GM18505 (cell line): Measurements from ENCODE around the gene ZFP36L2.

Experiments
- ATAC-seq: cut with Tn5 transposase; IDR thresholded peaks from one replicate; pipeline ENCODE4 v1.9.1; 2021; ENCODE audit not compliant: unreplicated experiment
- POLR2A ChIP-seq: IDR thresholded peaks from 4 replicates; pipeline ENCODE4 v1.6.1; 2011; ENCODE audit warnings: borderline replicate concordance; ENCODE audit not compliant: insufficient read depth, insufficient read length; ENCODE audit errors: extremely low read depth

The ZFP36L2 gene

DNA sequence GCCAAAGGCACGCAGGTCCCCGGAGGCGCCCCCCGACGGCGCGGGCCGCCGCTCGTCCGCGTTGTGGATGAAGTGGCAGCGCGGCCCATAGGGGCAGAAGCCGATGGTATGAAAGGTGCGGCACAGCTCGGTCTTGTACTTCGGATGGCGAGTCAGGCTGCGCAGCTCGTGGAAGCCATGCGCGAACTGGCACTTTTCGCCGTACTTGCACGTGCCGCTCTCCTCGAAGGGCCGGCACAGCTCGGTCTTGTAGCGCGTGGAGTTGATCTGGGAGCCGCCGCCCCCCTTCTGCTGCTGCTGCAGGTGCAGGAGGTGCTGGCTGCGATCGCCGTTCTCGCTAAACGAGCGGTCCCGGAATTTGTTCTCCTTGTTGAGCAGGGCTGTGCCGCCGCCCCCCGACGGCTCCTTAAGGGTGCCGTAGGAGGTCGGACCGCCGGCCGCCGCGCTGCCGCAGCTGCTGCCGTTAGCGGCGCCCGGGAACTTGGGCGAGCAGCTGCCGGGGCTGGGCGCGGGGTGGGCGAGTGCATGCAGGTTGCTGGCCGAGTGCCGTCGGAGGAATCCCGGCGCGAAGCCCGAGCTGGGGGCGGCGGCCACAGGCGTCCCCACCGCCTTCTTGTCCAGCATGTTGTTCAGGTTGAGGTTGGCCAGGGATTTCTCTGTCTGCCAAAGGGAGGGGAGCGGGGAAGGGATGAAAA lies 1.2 kb downstream of the ZFP36L2 start:
- peak; percentile 56 for TF ChIP-seq POLR2A
- ATAC-seq: no peak

DNA sequence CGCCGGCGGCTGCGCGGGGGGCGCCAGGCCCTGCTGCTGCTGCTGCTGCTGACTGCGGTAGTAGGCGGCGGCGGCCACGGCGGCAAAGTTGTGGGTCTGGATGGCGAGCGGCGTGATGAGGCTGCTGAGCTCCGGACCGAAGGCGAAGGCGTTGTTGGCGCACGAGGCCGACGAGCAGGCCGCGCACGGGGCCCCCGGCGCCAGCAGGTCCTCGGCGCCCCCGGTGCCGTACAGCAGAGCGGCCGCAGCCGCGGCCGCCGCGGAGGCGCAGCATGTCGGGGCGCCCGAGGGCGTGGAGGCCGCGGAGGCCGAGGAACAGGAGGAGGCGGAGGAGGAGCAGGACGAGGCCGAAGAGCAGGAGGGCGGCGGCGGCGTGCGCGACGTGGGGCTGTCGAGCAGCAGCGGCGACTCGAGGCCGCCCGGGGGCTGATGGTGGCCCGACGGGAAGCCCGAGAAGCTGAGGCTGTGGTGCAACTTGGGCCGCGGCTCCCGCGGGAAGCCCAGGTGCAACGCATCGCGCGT lies 1.8 kb downstream of the ZFP36L2 start:
- TF ChIP-seq POLR2A: no peak
- ATAC-seq: no peak

DNA sequence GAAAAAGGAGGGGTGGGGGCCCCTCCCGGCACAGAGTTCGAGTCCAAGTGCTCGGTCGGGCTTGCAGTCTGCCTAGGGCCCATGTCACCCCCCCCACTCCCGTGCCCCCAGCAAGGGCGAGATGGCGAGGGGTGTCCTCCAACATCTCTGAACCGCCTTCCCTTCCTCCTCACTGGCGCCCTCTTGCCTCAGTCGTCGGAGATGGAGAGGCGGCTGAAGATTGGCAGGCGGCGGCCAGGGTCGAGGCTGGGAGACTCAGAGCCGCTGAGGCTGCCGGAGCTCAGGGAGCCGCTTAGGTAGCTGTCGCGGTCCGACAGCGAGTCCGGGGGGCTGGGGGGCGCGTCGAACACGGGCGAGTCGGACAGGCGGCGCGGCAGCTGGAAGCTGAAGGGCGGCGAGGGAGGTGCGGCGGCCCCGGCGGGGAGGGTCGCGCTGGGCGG lies 2.3 kb downstream of the ZFP36L2 start:
- no peak for ATAC-seq
- TF ChIP-seq POLR2A: peak; percentile 37

DNA sequence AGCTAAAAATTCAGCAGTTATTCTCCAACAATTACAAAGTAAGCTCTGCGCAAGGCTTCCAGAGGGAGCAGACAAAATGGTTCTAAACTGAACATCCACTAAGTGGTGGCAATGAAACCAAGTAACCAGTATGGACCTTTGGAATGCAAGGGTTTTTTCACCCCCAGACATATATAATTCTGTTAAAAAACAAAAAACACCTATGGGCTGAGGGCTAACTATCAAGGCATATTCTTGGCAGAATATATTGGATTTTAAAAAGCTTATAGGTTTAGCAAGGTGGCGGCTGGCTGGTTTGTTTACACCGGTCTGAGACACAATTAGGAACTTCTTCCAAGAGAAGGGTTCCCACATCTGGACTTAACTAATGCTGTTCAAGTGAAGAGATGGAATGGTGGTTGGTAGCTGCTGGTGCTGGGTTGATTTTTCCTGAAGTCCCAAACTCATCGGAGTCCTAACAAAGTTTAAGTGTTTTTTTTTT lies 2.8 kb downstream of the ZFP36L2 start:
- TF ChIP-seq POLR2A: no peak
- no peak for ATAC-seq

- TF ChIP-seq POLR2A: no peak
- ATAC-seq: no peak
Measured at GRCh38 chr2:43222475-43223309, 3.7 kb downstream of the ZFP36L2 start.

- no peak for ATAC-seq
- TF ChIP-seq POLR2A: peak; percentile 61
Measured at GRCh38 chr2:43221763-43222474, 4.5 kb downstream of the ZFP36L2 start.

- ATAC-seq: no peak
Measured at GRCh38 chr2:43221124-43221762, 5.2 kb downstream of the ZFP36L2 start.

DNA sequence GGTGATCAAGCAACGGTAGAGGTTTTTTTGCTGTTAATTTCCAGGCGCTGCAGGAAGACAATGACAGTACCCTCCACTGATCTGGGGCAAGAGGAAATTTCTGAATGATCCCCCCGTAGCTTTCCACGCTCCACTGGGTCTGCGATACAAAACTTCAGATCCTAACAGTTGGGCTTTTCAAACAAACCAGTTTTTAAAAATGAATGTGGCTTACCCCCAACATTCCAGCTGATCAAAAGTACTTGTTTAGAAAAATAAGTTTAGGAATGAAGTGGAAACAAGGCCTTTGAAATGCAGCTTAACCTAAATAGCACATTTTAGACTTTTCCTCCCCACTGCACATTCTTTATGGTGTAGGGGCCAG lies 5.7 kb downstream of the ZFP36L2 start:
- TF ChIP-seq POLR2A: no peak
- ATAC-seq: no peak

More at GRCh38 chr2:43221124-43221762, 5.2 kb downstream of the ZFP36L2 start:
- peak; percentile 31 for TF ChIP-seq POLR2A

DNA sequence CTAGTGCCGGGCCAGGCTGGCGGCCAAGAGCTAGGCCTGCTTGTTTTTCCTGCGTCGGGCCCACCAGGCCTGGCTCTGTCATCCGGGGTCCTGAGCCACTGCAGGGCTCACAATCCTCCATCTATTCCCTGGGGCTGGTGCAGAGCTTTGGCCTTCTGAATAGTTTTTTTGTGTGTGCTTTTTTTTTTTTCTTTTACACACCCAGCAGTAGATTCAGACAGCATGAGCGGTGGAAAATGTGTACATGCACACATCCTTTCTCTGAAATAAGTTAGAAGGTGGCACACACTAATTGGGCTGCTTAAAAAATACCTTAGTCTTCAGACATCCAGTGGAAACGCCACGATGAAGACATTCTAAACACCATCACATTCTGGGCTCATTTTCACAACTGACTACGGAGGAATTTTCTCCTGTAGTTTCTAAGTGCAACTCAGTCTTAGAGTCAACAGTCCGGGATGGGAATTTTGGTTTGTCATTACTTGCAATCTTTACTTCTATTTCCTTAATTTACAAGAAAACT lies 6.1 kb downstream of the ZFP36L2 start:
- no peak for ATAC-seq
- TF ChIP-seq POLR2A: no peak

DNA sequence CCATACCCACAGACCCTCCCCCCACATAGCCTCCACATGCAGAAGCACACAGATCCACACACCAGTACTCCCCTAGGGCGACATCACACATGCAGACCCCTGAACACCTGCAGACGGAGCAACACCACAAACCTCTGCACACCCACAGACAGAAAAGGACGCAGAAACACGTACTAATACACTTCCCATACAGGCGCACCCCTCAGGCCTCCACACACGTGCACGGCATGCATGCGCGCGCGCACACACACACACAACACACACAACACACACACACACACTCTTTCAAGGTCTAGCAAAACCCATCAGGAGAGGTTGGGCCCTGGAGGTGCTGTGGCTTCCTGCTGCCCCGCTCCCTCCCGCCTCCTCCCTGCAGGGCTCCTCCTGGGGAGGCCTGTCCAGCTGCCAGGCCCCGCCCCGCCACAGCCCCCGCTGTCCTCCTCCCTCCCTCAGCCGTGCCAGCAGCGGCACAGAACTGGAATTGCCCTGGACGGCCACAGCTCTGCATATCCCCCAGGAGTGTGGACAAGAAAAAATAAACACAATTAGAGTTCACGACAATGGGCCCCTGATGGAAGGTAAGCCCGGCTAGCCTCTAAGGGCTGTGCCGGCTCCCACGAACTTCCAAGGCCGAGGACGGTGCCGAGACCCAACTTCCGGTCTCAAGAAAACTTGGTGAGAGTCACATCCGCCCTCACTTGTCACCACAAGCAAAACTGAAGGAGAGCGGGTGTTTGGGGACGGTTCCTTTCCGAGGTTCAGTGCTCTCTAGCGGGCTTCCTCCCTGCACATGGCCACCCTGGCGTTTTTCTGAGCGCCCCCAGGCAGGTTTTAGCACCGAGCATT lies 6.8 kb downstream of the ZFP36L2 start:
- peak; percentile 80 for TF ChIP-seq POLR2A
- peak; percentile 46 for ATAC-seq

- peak; percentile 29 for ATAC-seq
- no peak for TF ChIP-seq POLR2A
Measured at GRCh38 chr2:43218702-43219382, 7.6 kb downstream of the ZFP36L2 start.
